HFF-Myc (cell line): ENCODE data around the gene SARS1.

Experiments used
- DNase-seq: peaks from one replicate; pipeline ENCODE4 v3.0.0-alpha.2; 2011; ENCODE audit warnings: low read depth; ENCODE audit errors: extremely low read depth
- H3K4me3 ChIP-seq: replicated peaks from 2 replicates; pipeline ENCODE4 v1.5.1; 2011; ENCODE audit warnings: low read depth, mild to moderate bottlenecking, control low read depth, low read length
- TF ChIP-seq, protein P1 (sequence below): IDR thresholded peaks from 2 replicates; pipeline ENCODE4 v1.5.1; 2012; ENCODE audit warnings: mild to moderate bottlenecking, low read depth, low read length, control low read depth; ENCODE audit errors: missing control alignments

Gene SARS1

DNA sequence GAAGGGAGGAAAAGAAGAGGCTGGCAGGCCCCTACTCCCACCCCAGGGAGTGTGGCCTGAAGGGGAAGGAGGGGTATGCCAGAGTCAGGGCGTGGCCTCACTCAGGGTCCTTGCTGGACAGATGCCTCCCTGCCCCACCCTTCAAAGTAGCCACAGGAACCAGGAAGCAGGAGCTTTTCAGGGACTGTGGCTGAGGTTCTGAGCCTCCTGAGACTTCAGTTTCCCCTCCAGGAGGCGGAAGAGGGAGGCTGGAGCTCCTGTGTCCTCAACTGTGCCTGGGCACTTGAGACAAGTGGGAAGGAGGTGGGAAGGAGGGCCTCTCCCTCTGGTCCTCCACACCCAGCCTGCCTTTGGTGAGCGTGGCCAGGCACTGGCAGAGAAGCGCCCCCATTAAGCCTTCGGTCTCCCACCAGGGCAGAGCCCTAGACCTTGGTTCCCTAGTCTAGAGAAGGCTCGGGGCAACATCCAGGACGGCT lies 40.9 kb downstream of the SARS1 start:
- no peak overlapping the region for H3K4me3 ChIP-seq
- DNase-seq, result no peak
- TF ChIP-seq, protein P1, sequence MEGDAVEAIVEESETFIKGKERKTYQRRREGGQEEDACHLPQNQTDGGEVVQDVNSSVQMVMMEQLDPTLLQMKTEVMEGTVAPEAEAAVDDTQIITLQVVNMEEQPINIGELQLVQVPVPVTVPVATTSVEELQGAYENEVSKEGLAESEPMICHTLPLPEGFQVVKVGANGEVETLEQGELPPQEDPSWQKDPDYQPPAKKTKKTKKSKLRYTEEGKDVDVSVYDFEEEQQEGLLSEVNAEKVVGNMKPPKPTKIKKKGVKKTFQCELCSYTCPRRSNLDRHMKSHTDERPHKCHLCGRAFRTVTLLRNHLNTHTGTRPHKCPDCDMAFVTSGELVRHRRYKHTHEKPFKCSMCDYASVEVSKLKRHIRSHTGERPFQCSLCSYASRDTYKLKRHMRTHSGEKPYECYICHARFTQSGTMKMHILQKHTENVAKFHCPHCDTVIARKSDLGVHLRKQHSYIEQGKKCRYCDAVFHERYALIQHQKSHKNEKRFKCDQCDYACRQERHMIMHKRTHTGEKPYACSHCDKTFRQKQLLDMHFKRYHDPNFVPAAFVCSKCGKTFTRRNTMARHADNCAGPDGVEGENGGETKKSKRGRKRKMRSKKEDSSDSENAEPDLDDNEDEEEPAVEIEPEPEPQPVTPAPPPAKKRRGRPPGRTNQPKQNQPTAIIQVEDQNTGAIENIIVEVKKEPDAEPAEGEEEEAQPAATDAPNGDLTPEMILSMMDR, result no peak

DNA sequence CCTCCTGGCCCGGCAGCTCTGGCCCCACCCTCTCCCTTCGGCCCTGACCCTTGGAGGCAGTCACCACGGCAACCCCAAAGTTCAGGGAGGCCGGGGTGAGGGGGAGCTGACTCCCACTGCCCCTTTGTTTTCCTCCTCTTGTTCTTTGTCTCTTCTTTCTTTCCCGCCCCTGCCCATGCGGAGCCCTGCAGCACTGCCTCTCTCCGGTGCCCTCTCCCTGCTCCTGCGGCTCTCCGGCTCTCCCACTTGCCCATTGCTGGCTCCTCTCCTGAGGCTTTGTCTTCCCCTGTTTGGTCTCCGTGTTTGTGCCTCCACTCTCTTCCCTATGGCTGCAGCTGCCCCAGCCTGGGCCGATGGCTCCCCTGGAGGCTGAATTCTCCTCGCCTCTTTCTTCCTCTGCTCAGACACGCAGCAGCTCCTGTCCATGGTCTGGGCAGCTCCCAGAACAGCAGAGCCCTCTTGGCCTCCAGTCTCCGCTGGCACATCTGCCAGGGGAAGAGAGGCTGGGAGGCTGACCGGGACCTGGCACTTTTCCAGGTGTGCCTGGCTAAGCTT lies 41.5 kb downstream of the SARS1 start:
- H3K4me3 ChIP-seq, result no peak overlapping the region
- TF ChIP-seq, protein P1, result no peak
- no peak for DNase-seq

DNA sequence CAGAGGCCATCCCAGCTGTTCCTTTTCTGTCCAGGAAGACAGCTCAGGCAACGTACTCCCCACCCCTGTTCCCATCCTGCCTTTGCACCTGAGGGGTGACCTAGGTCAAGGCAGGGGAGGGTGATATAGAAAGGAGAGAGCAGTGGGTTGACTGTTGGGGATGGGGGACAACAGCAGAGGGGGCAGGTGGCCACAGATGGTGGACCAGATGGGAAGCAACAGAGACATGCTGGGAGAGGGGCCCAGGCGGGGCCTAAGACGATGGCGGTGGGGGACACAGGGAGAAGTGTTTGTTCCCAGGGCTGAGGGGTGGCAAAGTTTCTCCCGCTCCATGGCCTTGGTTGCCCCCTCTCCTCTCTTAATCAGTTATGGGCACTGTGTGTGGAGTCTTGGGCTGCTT lies 42.0 kb downstream of the SARS1 start:
- DNase-seq, result no peak
- TF ChIP-seq, protein P1, result no peak
- no peak overlapping the region for H3K4me3 ChIP-seq

DNA sequence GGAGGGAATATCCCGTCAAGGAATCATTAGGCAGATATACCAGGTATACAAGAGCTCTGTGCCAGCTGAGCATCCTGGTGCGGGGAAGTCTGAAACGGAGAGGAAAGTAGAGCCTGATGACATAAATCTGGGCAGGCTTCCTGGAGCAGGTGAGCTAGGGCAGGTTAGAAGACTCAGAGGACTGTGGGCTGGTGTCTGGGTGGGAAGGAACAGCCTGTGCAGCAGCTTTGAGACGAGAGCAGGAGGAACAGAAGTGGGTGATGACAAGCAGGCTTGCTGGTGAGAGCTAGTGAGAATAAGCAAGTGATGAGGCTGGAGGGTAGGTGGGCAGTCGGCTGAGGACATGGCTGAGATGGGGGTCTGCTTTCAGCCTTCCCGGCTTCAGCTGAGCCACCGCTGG lies 42.4 kb downstream of the SARS1 start:
- TF ChIP-seq, protein P1, result no peak
- DNase-seq, result no peak

DNA sequence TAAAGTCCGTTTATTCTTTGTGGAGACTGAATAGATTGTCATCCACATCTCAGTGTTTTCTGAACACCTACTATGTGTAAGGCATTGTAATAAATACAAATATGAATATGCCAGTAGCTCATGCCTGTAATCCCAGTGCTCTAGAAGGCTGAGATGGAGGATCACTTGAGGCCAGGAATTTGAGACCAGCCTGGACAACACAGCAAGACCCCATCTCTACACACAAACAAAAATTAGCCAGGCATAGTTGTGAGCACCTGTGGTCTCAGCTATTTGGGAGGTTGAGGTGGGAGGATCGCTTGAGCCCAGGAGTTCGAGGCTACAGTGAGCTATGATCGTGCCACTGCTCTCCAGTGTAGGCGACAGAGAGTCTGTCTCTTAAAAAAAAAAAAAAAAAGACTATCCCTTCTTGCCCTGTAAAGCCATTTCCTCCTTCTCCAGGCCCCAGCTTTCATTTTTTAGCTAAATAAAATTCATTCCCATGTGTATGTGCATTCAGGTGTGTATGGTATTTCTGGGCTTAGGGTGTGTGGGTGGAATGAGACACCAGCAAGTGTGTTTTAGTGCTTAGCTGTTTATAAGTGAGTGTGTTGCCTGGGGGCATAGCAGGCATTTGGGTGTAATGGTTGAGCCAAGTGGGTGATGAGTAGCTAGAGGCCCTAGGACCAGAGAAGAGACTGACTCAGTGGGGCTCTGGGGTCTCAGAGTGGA lies 43.4 kb downstream of the SARS1 start:
- no peak overlapping the region for H3K4me3 ChIP-seq
- no peak for DNase-seq
- TF ChIP-seq, protein P1, result no peak

More for the DNA sequence above, 42.4 kb downstream of the SARS1 start:
- no peak overlapping the region for H3K4me3 ChIP-seq

DNA sequence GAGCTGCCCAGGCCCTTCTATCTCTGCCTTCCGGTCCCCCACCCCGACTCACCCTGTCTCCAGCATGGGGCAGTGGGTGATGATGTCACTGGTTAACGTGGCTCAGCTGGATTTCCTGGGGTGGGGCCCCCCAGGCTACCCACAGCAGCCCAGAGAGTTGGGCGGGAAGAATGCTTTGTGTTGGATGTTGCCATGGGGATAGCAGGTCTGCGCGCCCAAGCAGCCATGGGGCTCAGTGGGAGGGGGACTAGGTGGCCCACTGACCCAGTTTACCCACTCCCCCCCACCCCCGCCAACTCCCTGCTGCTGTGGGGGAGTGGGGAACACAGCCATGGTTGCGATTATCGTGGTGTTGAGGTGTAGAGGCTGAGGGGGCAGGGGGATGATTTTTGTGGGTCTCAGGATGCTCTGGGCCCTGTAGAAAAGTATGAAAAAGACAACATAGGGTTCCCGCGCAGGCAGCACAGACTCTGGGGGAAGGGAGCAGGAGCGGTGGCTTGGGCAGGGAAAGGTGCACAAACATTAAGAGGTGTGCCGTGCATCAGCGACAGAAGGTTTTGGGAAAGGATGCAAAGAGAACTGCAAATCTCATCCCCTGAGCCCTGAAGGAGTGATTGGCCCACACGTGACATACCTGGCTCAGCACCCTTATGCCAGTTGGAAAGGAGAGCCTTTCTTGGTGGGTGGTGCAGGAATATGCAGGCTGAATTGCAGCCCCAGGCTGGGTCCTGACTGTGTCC lies 44.1 kb downstream of the SARS1 start:
- DNase-seq, result no peak
- TF ChIP-seq, protein P1, result no peak

More for the DNA sequence above, 44.1 kb downstream of the SARS1 start:
- no peak overlapping the region for H3K4me3 ChIP-seq
